Stimulated activated CD4-positive, alpha-beta T cell treated with anti-CD3 and anti-CD28 coated beads, TNF-alpha, amount 100 ng/mL, for 48 hours (primary cell): Measurements from ENCODE around the gene LRFN5.

ENCODE experiments used
- DNase-seq, 3 donors: peaks; one replicate each; pipeline ENCODE4 v3.0.0-alpha.2; 2020; ENCODE audit warnings: low read depth in 3 of 3

LRFN5 gene

DNA sequence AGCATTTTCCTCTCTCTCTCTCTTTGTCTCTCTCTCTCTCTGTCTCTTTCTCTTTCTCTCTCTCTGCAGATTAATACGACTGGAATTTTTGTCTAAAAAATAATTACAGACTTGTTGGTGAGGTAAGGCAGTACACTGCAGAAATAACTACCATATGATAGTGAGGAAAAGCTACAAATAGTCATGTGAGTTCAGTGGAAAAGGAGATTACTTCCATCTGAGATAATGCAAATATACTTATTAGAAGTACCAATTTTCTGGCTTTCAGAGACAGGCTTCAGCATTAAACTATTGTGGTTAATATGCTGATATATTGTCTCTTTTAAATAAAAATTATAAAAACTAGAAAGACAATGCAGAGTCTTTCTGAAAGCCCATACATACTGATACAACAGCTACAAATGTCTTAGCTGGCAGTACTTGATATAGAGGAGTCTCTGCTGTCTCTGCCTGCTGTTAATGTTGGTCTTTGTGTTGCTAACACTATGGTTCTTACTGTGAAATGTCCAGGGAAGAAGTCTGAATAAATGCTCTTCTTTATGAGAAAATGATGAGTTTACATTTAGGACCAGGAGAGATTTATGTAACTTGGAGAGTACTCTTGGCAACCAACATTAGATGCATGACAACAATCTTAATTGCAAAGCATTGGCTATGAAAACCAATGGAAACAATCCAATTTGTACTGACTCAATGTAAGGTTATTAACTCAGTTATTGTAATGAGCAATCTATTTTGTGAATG, 167.0 kb downstream of the LRFN5 start:
- DNase-seq, result no peak

DNA sequence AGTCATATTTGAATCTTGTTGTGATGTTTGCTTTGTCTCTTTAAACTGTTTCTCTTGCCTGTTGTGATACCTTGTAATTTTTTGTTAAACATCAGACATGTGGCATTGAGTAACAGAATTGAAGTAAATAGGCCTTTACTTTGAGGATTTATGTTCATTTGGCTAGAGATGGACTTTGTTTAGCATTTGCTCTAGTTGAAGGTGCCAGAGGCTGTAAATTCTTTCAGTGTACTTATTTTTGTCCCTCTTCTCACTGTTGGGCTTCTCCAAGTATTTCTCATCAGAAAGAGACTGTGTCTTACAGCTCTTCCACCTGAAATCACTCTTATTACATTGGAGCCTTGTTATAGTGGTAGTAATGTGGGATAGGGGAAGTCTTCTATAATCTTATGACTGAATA, 175.8 kb downstream of the LRFN5 start:
- no peak for DNase-seq

DNA sequence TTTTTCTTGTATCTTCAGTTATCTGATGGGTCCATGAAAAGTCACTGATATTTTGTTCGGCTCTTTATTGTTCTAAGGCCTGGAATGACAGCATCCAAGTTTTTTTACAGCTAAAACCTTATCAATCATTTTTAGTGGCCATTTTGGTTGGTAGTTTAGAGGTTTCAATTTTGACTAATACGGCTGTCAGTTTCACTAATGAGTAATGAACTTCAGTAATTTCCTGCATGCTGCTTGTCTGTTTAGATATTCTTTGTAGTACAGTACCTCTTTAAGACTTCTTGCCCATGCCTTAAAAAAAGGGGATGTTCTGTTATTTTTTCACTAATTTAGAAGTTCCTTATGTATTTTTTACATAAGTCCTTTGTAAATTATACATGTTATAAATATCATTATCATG, 176.7 kb downstream of the LRFN5 start:
- no peak for DNase-seq

DNA sequence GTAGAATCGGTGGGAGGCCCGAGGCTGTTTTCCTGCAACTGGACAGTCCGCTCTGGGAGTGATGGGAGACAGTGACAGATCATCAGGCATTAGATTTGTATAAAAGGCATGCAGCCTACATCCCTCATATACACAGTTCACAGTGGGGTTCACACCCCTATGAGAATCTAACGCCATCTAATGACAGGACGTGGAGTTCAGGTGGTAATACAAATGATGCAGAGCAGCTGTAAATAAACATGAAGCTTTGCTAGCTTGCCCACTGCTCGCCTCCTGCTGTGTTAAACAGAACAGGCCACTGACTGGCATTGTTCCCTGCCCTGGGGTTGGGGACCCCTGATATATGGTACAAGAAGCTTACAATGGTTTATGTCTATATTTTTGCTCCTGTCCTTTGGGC, 179.0 kb downstream of the LRFN5 start:
- no peak for DNase-seq

DNA sequence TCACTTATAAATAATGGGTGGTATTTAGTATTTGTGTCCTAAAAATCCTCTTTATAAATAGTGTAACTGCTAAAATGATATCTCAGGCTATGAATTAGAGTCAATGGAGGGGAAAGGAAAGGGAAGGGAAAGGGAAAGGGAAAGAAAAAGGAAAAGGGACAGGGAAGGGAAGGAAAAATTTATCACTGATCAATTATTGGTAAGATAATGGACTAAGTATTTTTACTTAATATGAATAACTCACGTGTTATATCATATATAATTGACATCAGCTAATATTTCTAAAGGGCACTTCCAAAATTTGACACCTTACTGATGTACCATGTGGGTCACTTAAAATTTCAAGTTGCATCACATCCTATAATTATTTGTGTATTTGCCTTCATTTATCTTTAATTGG, 193.1 kb downstream of the LRFN5 start:
- no peak for DNase-seq

DNA sequence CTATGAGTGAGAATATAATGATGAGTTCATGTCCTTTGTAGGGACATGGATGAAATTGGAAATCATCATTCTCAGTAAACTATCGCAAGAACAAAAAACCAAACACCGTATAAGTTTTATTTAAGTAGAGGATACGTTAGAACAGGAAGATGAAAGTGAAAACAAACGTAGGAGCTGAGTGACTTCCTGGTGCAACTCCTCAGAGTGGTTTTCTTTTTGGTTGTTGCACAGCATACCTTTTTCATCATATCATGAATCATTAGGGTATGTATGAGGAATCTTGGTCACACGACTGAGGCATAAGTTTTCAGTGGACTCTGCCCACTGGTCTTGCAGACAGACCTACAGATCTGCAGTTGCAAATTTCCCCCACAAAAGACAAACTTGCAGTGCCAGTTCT, 199.0 kb downstream of the LRFN5 start:
- no peak for DNase-seq

DNA sequence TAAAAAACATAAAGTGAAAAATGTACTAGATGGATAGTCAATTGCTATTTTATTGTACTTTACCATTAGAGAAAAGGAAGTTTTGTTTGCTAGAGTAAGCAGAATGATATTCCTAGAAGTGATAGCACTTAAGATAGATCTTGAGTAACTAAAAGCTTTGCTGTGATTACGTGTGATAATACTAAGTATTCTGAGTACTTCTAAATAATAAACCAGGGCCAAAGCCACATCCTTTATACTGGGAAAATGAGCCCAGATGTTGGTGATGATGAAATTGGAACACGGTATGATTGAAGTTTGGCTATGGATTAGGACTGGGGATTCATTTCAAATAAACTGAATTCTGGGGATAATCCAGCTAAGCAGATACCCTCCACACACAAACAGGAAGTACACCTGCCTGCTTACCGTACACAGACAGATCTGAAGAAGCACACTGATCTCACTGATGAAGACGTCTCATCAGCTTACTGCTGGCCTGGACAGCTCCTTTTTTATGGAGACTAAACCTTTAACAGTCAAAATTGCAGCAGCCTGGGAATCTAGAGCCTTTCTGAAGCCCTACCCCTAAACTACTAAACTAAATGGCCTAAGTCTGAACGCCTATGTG, 199.8 kb downstream of the LRFN5 start:
- no peak for DNase-seq

DNA sequence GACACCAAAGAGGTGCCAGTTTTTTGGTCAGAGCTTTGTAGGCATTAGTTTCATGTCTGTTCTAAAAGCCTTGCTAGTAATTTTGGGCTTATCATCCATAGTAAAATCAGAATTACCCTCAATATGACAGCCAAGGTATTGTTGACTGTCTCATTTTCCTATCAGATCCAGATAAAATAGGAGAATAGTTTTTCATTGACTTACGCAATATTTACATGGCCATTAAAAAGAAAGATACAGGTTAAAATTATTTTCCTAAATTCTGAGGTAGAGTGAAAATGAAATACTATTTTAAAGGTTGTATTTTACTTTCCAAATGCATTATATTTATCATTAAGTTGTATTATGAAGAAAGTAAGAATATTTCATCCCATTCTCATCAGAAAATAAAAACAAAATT, 203.7 kb downstream of the LRFN5 start:
- DNase-seq, result no peak

DNA sequence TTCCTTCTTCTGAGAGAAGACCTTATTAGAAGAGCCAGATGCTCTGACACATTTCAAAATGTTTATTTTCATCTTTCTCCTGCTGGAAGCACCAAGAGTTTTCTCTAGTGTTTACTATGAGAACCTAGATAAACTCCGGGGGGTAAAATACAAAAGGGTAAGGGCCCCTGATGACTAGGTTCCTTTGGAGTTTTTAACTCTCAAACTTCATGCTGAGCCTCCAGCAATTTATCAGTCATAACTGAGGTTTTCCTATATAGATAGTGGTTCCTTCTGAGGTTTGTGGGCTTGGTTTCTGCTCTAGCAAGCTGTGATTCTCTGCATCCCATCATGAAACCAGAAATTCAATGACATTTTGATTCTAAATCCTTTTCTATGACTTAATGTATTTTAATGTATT, 210.9 kb downstream of the LRFN5 start:
- no peak for DNase-seq

DNA sequence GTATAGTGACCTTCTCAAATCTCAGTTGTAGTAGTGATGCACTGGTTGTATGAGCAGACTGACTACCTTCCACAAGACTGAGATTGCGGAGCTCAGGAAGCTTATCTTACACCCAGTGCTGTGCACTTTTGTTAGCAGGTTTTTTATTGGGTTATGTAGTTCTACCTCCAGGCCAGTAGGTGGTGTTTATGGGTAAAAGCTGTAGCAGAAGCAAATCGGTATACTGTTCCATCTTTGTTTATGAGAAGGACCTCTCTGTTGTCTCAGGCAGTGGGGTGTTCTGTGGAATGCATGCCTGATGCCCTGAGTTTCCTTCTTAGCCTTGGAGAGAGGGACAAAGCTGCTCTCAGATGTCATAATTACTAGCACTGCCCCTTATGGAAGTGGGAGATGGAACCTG, 217.8 kb downstream of the LRFN5 start:
- DNase-seq, result no peak

DNA sequence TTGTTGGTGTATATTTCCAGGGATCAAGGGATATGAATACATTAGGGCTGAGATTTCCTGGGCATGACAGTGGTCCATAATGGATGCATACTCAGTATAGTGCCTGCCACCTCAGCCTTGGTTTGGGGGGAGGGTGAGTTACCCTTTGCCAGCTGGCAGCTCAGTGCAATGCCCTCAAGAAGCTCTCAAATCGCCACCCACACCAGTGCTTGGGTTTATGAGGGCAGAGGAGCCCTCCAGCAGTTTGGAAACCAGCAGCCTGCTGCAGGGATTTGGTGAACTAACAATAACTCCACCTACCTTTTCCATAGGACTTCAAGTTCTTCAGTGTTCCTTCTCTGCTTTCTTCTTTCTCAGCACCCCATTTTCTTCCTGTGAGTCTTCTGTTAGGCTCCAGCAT, 218.9 kb downstream of the LRFN5 start:
- DNase-seq, result no peak

DNA sequence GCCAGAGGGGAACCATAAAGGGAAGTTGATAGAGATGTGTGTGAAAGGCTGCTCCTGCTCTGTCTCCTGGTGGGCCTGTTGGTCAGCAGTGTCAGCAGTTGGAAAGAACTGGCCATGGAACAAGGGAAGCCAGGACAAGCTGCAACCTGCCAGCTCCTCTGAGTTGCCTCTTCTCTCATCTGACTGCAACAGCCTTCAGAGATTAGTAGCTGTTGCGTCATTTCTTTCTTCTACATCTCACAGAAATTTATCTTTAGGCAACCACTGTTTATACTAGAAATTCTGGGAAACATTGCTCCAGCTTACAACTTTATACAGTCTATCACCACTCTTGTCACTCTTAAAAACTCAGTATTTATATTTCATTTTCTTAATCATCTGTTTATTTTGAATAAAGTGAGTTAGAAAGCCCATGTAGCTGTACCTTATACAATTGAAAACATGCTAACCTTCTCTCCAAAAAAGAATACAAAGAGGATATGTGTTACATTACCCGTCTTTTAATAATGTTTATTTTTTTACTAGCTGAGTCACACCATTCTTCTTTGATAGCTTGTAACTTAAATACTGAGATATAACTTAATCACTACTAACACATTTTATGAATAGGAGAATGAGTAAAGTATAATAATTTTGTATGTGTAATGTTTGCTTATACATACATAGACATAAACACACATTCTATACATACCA, 224.2 kb downstream of the LRFN5 start:
- no peak for DNase-seq

DNA sequence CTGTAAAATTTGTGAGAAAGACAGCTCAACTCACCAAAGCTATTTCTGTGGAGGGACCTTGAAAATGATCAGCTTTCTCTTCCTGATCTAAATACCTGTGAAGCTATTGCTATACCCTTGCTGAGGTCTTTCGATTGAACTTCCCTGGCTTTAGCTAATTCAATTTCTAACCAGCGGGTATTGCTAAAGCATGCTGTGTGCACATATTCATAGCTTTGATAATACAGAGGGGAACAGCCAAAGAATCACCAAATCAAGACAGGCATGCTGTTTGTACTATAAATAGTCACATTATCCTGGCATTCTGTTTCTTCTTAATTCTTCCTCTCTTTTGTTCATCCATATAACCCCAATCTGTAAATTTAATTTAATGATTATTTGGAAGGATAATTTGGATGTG, 233.0 kb downstream of the LRFN5 start:
- DNase-seq, result no peak

DNA sequence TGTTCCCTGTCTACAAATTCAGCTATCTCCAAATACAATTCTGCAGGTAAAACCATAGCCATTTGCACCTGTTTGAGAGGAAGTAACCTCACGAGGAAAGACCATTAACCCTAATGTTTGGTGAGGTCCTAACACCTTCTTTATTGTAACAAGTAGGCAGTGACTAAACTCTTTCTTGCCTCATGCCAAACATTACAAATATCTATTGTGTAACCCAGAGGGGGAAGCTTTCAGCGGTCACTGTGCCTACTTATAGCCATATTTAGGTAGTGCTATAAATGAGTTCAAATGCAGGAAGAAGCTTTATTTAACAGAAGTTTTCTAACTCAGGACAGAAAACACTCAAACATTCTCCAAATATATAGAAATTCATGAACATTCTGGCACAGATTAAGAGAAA, 252.7 kb downstream of the LRFN5 start:
- DNase-seq, result no peak

DNA sequence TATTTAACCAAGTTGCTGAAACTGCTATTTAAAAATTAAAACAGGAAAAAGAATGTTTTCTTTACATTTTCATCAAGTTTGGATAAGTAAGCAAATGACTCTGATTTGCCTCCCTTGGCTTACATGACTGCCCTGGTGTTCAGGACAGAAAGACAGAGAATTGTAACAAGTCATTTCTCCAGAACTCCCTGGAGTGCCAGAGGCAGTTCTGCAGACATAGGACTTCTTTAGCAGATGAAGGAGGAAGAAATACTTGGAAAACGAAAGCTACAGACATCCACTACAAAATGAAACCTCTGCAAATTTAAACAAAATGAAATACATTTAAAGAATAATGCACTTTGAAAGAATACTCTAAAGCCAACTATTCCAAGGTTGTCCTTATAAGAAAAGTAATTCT, 253.9 kb downstream of the LRFN5 start:
- no peak for DNase-seq

DNA sequence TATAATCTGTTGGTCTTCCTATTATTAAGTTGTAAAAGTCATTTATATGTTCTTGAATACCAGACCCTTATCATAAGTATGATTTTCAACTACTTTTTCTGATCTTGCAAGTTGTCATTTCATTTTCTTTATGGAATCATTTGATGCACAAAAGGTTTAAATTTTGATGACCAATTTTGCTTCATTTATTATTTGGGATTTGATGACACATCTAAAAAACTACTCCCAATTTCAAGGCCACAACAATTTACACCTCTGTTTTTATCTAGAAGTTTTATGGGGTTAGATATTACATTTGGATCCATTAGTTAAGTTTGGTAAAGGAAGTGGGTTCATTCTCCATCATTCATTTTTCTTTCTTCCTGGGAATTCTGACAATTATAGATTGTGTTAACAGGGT, 259.2 kb downstream of the LRFN5 start:
- no peak for DNase-seq

DNA sequence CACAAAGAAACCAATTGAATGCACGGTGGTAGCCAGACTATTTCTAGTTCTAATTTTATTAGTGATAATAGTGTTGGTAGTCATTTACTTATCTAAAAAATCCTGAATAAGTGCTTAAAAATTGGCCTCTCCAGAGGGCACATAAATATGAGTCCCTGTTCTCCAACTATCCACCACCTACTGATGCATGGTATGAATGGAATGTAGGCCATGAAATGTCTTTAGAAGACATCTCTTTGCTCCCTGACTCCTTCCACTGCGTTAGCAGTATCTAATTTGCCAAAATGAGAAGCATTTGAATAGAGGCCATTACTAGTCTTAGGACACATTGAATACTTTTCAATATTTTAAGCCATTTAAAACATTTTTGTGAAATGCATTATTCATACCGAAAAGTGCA, 261.7 kb downstream of the LRFN5 start:
- DNase-seq, result no peak

DNA sequence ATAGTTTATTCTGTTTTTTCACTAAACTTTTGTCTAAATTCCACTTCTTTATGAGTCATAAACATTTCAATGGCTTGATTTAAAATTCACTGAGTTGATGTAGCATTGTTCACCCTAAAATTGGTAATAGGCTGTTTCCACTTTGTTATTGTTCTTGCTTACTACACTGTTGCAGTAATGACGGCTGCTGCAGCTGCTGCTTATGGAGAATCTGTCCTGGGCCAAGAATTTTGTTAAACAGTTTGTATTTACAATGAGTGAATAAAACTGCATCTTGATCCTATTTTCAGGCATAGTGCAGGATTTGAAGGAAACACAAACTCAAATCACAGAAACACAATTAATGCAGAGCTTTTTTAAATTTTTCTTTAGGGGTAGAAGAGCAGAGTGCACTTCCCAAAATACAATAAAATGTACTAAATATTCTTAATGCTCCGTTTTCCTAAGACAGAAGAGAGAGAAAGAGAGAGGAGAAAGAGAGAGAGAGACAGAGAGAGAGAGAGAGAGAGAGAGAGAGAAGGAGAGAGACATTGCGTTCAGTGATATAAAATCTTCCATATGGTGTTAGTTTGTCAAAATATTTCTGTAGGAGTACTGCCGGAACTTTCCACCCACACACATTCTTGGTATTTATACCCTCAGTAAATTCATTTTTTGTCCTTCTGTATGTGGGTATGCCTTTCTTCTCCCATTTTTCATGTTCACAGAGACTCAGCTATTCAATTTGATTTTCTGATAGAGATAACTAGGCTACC, 266.4 kb downstream of the LRFN5 start:
- no peak for DNase-seq

DNA sequence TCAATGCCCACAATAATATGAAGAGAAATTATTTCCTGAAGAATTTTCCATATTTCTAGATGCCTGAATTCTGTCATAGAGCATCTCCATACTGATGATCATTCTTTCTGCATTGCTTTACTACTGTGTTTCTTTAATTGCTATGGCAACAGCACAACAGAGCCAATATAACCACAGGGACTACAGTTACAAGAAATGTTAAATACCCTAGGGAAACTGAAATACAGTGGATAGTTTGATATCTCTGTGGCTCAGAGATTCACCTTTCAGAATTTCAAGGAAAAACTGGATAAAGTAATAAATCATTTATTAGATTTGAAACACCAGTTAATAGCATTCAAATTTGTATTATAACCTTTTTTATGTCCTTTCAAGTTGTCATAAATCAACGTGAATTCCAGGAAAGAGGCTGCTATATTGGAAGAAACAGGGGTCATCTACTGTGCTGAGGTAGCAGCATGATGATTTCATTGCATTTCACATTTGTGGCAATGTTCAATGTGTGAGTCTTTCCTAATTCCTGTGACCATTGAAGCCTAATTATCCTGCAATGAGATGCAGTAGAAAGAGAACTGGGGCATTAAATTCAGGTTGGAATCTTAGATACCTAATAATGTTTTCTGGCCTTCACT, 267.1 kb downstream of the LRFN5 start:
- no peak for DNase-seq

DNA sequence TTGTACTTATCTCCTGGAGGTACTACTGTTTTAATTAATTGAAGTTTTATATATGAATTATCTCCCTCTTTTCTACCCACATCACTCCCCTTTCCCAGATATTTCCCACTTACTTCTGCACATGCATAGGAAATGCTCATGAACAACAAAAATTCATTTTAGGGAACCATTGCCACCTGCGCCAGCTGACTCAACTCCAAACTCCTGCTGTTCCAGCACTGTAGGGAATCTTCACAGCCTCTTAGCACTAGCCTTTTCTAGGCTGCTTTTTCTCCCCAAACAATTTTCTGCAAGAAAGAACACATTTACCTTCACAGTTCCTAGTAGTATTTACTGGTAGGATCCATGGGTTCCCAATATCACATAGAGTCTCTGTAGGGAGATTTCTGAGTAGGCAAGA, 268.4 kb downstream of the LRFN5 start:
- DNase-seq, result no peak

DNA sequence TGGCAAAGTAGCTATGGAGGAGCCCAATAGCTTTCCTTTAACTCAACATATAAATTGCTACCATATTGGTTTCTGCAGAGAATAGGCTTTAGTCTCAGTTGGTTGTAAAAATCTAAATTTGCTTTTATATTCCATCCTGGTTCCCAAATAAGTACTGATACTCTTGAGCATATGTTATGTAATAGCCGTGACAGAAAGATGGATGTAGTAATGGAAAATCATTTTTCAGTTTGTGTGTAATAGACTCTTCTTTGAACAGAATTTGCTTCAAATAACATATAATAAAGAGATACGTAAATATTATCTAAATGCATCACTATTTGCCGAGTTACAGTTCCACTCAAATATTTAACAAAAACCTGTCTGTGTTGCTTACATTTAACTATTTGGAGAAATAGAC, 271.6 kb downstream of the LRFN5 start:
- DNase-seq, result no peak

DNA sequence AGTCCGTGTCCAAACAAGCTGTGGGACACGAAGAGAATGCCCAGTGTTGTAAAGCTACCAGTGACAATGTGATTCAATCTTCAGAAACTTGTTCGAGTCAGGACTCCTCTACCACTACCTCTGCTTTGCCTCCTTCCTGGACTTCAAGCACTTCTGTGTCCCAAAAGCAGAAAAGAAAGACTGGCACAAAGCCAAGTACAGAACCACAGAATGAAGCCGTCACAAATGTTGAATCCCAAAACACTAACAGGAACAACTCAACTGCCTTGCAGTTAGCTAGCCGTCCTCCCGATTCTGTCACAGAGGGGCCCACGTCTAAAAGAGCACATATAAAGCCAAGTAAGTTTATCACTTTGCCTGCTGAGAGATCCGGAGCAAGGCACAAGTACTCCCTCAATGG, 284.9 kb downstream of the LRFN5 start:
- no peak for DNase-seq
